Mammary epithelial cell (primary cell): ENCODE measurements around the gene RTN4R.

Experiments used
- EZH2 ChIP-seq: IDR thresholded peaks from 2 replicates; pipeline ENCODE4 v1.6.1; 2012; ENCODE audit warnings: low read length, inconsistent platforms, borderline replicate concordance
- TF ChIP-seq, protein P1 (sequence below), 2 donors: IDR thresholded peaks in 1 of 2; conservative IDR thresholded peaks in 1 of 2; 2 replicates each; pipeline ENCODE4 v1.5.1; 2011 to 2012; ENCODE audit warnings: inconsistent platforms in 2 of 2, low read length in 2 of 2, mild to moderate bottlenecking in 2 of 2, control low read depth in 1 of 2, low read depth in 1 of 2; ENCODE audit not compliant: insufficient read depth in 1 of 2; ENCODE audit errors: extremely low read depth in 1 of 2

- TF ChIP-seq, protein P1, sequence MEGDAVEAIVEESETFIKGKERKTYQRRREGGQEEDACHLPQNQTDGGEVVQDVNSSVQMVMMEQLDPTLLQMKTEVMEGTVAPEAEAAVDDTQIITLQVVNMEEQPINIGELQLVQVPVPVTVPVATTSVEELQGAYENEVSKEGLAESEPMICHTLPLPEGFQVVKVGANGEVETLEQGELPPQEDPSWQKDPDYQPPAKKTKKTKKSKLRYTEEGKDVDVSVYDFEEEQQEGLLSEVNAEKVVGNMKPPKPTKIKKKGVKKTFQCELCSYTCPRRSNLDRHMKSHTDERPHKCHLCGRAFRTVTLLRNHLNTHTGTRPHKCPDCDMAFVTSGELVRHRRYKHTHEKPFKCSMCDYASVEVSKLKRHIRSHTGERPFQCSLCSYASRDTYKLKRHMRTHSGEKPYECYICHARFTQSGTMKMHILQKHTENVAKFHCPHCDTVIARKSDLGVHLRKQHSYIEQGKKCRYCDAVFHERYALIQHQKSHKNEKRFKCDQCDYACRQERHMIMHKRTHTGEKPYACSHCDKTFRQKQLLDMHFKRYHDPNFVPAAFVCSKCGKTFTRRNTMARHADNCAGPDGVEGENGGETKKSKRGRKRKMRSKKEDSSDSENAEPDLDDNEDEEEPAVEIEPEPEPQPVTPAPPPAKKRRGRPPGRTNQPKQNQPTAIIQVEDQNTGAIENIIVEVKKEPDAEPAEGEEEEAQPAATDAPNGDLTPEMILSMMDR (conservative IDR thresholded peaks at IDR 0.05 in 1 of 2, IDR thresholded peaks at IDR 0.05 in 1 of 2; ENCODE audit: extremely low read depth in 1 of 2, insufficient read depth in 1 of 2, low read depth in 1 of 2, low read length in 2 of 2): no peak
- no peak for TF ChIP-seq EZH2
Measured at GRCh38 chr22:20241579-20242392, 26.3 kb downstream of the RTN4R start.
